ENCODE measurements around the gene SAMD3.

DNA sequence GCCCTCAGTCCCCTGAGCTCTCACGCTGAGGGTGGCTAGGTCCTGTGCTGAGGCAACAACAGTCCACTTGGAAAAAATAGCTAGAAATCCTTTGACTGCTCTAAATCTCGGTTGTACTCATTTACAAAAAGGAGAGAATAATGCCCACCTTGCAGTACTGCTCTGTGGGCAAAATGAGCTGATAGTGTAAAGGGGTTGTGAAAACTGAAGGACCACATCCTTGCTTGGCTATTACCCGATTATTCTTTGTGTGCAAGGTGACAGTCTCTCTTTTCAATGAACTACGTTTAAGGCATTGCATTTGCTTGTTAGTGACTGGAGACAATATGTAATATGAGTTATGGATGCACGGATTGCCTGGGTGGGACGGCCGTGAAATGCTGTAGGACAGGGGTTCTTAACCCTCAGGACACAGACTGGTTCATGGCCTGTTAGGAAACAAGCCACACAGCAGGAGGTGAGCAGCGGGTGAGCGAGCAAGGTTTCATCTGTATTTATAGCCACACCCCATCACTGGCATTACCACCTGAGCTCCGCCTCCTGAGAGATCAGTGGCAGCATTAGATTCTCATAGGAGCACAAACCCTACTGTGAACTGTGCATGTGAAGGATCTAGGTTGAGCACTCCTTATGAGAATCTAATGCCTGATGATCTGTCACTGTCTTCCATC lies 14.6 kb downstream of the SAMD3 start:
- TF ChIP-seq, protein P1, sequence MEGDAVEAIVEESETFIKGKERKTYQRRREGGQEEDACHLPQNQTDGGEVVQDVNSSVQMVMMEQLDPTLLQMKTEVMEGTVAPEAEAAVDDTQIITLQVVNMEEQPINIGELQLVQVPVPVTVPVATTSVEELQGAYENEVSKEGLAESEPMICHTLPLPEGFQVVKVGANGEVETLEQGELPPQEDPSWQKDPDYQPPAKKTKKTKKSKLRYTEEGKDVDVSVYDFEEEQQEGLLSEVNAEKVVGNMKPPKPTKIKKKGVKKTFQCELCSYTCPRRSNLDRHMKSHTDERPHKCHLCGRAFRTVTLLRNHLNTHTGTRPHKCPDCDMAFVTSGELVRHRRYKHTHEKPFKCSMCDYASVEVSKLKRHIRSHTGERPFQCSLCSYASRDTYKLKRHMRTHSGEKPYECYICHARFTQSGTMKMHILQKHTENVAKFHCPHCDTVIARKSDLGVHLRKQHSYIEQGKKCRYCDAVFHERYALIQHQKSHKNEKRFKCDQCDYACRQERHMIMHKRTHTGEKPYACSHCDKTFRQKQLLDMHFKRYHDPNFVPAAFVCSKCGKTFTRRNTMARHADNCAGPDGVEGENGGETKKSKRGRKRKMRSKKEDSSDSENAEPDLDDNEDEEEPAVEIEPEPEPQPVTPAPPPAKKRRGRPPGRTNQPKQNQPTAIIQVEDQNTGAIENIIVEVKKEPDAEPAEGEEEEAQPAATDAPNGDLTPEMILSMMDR (IDR thresholded peaks at IDR 0.05): no peak
- TF ChIP-seq POLR2AphosphoS5 (IDR thresholded peaks at IDR 0.05; ENCODE audit: low read depth, low read length) (no peak), SIN3A (IDR thresholded peaks at IDR 0.05; ENCODE audit: borderline replicate concordance, insufficient read depth, low read depth, low read length) (no peak)
- TF ChIP-seq, protein P2, sequence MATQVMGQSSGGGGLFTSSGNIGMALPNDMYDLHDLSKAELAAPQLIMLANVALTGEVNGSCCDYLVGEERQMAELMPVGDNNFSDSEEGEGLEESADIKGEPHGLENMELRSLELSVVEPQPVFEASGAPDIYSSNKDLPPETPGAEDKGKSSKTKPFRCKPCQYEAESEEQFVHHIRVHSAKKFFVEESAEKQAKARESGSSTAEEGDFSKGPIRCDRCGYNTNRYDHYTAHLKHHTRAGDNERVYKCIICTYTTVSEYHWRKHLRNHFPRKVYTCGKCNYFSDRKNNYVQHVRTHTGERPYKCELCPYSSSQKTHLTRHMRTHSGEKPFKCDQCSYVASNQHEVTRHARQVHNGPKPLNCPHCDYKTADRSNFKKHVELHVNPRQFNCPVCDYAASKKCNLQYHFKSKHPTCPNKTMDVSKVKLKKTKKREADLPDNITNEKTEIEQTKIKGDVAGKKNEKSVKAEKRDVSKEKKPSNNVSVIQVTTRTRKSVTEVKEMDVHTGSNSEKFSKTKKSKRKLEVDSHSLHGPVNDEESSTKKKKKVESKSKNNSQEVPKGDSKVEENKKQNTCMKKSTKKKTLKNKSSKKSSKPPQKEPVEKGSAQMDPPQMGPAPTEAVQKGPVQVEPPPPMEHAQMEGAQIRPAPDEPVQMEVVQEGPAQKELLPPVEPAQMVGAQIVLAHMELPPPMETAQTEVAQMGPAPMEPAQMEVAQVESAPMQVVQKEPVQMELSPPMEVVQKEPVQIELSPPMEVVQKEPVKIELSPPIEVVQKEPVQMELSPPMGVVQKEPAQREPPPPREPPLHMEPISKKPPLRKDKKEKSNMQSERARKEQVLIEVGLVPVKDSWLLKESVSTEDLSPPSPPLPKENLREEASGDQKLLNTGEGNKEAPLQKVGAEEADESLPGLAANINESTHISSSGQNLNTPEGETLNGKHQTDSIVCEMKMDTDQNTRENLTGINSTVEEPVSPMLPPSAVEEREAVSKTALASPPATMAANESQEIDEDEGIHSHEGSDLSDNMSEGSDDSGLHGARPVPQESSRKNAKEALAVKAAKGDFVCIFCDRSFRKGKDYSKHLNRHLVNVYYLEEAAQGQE (IDR thresholded peaks at IDR 0.05; ENCODE audit: insufficient read depth in 1 of 2, low read depth in 2 of 2, low read length in 1 of 2): no peak

All from Panc1 (cell line).